Osteoblast (primary cell): ENCODE measurements around the gene TENT5A. TPM values are rescaled to one million over a fixed set of nuclear protein-coding genes. Genes with fewer than 3 reads are reported as not detected.
"Not testable (repeated sequence)": the region's sequence is repeated elsewhere in the genome, so short reads cannot be mapped to it uniquely, and the experiment has no call there.

Experiments
- DNase-seq: peaks from one replicate; pipeline ENCODE4 v3.0.0; 2011; ENCODE audit warnings: low spot score, mixed read lengths; ENCODE audit not compliant: insufficient read length; ENCODE audit errors: missing footprints
- H2AFZ ChIP-seq: 2 replicates; pipeline ENCODE4 v1.6.0; 2011; ENCODE audit warnings: mild to moderate bottlenecking, low read length
- H3K27ac ChIP-seq: 2 replicates; pipeline ENCODE4 v1.5.1; 2011; ENCODE audit warnings: mild to moderate bottlenecking, low read depth, low read length, moderate library complexity
- H3K27me3 ChIP-seq: 2 replicates; pipeline ENCODE4 v1.6.0; 2012; ENCODE audit warnings: mild to moderate bottlenecking, control low read depth, inconsistent platforms, low read length, moderate library complexity; ENCODE audit not compliant: insufficient read depth
- H3K36me3 ChIP-seq: 2 replicates; pipeline ENCODE4 v1.5.1; 2011; ENCODE audit warnings: mild to moderate bottlenecking, low read length, control low read depth, moderate library complexity; ENCODE audit not compliant: insufficient read depth
- H3K4me1 ChIP-seq: 2 replicates; pipeline ENCODE4 v1.5.1; 2011; ENCODE audit warnings: mild to moderate bottlenecking, low read length, control low read depth, moderate library complexity; ENCODE audit not compliant: insufficient read depth
- H3K4me2 ChIP-seq: 2 replicates; pipeline ENCODE4 v1.6.0; 2011; ENCODE audit warnings: mild to moderate bottlenecking, low read length; ENCODE audit not compliant: insufficient read depth
- H3K4me3 ChIP-seq: fragments of 200-600 bp; sonication (generic); 3 replicates; pipeline ENCODE4 v1.5.1; 2012; ENCODE audit warnings: mild to moderate bottlenecking, low read length, inconsistent platforms; ENCODE audit not compliant: insufficient read depth
- H3K79me2 ChIP-seq: 2 replicates; pipeline ENCODE4 v1.6.0; 2012; ENCODE audit warnings: mild to moderate bottlenecking, low read length, control low read depth, inconsistent platforms; ENCODE audit not compliant: insufficient read depth
- H3K9me3 ChIP-seq: 2 replicates; pipeline ENCODE4 v1.5.1; 2011; ENCODE audit warnings: low read depth, low read length, control low read depth
- H4K20me1 ChIP-seq: 2 replicates; pipeline ENCODE4 v1.6.0; 2012; ENCODE audit warnings: mild to moderate bottlenecking, low read length, control low read depth; ENCODE audit not compliant: insufficient read depth
- CTCF ChIP-seq: IDR thresholded peaks from 2 replicates; pipeline ENCODE4 v1.5.1; 2011; ENCODE audit warnings: mild to moderate bottlenecking, low read depth, low read length, moderate library complexity; ENCODE audit errors: extremely low read depth
- total RNA-seq: library from RNA; depleted of rRNA; stranded (reverse); fragments of >200 nt; gene quantifications from 2 replicates; pipeline ENCODE4 v1.2.3, GENCODE V29; 2012

The TENT5A gene
- total RNA-seq, 1 donor = 82.9 TPM

- TF ChIP-seq CTCF = no peak
- H3K36me3 ChIP-seq = peaks cover 33% of the 10 kb centered on the region
- H3K4me2 ChIP-seq = no peak overlapping the region
- no peak for DNase-seq
- peaks cover 17% of the 10 kb centered on the region for H4K20me1 ChIP-seq
- H3K4me1 ChIP-seq = peaks cover 8% of the 10 kb centered on the region
- H2AFZ ChIP-seq = no peak overlapping the region
- no peak overlapping the region for H3K27ac ChIP-seq
- no peaks in the 10 kb centered on the region for H3K27me3 ChIP-seq
- peaks cover 35% of the 10 kb centered on the region for H3K79me2 ChIP-seq
- no peaks in the 10 kb centered on the region for H3K9me3 ChIP-seq
- no peak overlapping the region for H3K4me3 ChIP-seq
Observed at GRCh38 chr6:81744131-81744530, 8.3 kb downstream of the TENT5A start.

GRCh38 chr6:81743649-81744048 is 8.8 kb downstream of the TENT5A start:
- H4K20me1 ChIP-seq = peaks cover 13% of the 10 kb centered on the region
- DNase-seq = no peak

GRCh38 chr6:81741689-81742088 is 10.8 kb downstream of the TENT5A start:
- Histone ChIP-seq H3K27ac (no peak overlapping the region), H3K79me2 (peaks cover 13% of the 10 kb centered on the region)

More at GRCh38 chr6:81743649-81744048, 8.8 kb downstream of the TENT5A start:
- TF ChIP-seq CTCF = no peak
- no peak overlapping the region for H3K4me3 ChIP-seq
- no peak overlapping the region for H2AFZ ChIP-seq
- H3K36me3 ChIP-seq = peaks cover 28% of the 10 kb centered on the region
- no peak overlapping the region for H3K4me2 ChIP-seq
- peaks cover 30% of the 10 kb centered on the region for H3K79me2 ChIP-seq
- H3K4me1 ChIP-seq = peaks cover 3% of the 10 kb centered on the region
- no peaks in the 10 kb centered on the region for H3K27me3 ChIP-seq
- no peaks in the 10 kb centered on the region for H3K9me3 ChIP-seq
- H3K27ac ChIP-seq = no peak overlapping the region

GRCh38 chr6:81740591-81740990 is 11.9 kb downstream of the TENT5A start:
- not testable (repeated sequence) for H3K4me1 ChIP-seq, H3K27me3 ChIP-seq, H3K4me2 ChIP-seq, DNase-seq, H4K20me1 ChIP-seq, H3K9me3 ChIP-seq, H3K4me3 ChIP-seq, H3K79me2 ChIP-seq, H2AFZ ChIP-seq, H3K27ac ChIP-seq, H3K36me3 ChIP-seq

More at GRCh38 chr6:81741689-81742088, 10.8 kb downstream of the TENT5A start:
- Histone ChIP-seq H3K36me3 (peaks cover 15% of the 10 kb centered on the region), H3K27me3 (no peaks in the 10 kb centered on the region), H3K4me2 (no peak overlapping the region), H3K9me3 (no peaks in the 10 kb centered on the region), H2AFZ (no peak overlapping the region), H3K4me3 (no peak overlapping the region), H4K20me1 (peaks cover 5% of the 10 kb centered on the region), H3K4me1 (peaks cover 3% of the 10 kb centered on the region)
- no peak for DNase-seq
- no peak for TF ChIP-seq CTCF
